Measurements from ENCODE around the gene CHODL. TPM values are rescaled to one million over a fixed set of nuclear protein-coding genes. Genes with fewer than 3 reads are reported as not detected.

The CHODL gene
- total RNA-seq, 1 donor from 2014 or later, result 5.2 TPM

DNA sequence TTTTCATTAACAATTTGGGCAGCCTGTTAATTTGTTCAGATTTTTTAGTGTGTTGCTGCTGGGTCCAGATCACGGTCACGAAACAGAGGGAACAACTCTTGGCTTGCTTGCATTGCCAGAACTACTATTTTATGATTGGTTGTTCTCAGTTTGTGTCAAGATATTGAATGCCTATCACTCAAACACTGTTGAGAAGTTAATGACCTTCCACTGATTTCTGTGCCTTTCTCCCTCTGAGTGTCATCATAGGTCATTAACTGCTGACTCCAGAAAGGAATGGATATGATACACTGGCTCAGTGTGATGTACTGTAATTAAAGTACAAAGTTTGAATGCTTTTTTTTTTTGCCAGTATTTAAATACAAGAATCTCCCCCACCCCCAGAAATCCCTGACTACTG is 9.2 kb downstream of the CHODL start:
- Histone ChIP-seq H3K4me2 (no peak overlapping the region), H2AFZ (replicated peaks) (no peak overlapping the region), H3K27me3 (no peaks in the 10 kb centered on the region), H3K27ac (no peak overlapping the region), H3K36me3 (no peaks in the 10 kb centered on the region), H3K4me3 (no peak overlapping the region), H3K79me2 (ENCODE audit: low read depth) (no peaks in the 10 kb centered on the region), H3K4me1 (no peaks in the 10 kb centered on the region), H3K9me3 (ENCODE audit: low read depth) (no peaks in the 10 kb centered on the region), H3K9ac (no peak overlapping the region), H4K20me1 (ENCODE audit: low read depth) (no peaks in the 10 kb centered on the region), H3F3A (ENCODE audit: low read depth) (peaks cover 29% of the 10 kb centered on the region)
- DNase-seq (ENCODE audit: low spot score), result no peak
- Mint-ChIP-seq H3K36me3 (no peaks in the 10 kb centered on the region), H3K9me3 (no peaks in the 10 kb centered on the region), H3K27me3 (ENCODE audit: insufficient read depth, low read depth) (no peaks in the 10 kb centered on the region), H3K4me3 (no peak overlapping the region), H3K27ac (no peak overlapping the region), H3K4me1 (no peaks in the 10 kb centered on the region)
- TF ChIP-seq, protein P1, sequence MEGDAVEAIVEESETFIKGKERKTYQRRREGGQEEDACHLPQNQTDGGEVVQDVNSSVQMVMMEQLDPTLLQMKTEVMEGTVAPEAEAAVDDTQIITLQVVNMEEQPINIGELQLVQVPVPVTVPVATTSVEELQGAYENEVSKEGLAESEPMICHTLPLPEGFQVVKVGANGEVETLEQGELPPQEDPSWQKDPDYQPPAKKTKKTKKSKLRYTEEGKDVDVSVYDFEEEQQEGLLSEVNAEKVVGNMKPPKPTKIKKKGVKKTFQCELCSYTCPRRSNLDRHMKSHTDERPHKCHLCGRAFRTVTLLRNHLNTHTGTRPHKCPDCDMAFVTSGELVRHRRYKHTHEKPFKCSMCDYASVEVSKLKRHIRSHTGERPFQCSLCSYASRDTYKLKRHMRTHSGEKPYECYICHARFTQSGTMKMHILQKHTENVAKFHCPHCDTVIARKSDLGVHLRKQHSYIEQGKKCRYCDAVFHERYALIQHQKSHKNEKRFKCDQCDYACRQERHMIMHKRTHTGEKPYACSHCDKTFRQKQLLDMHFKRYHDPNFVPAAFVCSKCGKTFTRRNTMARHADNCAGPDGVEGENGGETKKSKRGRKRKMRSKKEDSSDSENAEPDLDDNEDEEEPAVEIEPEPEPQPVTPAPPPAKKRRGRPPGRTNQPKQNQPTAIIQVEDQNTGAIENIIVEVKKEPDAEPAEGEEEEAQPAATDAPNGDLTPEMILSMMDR (IDR thresholded peaks at IDR 0.05), result no peak
- TF ChIP-seq EZH2phosphoT487 (IDR thresholded peaks at IDR 0.05) (no peak), EZH2 (IDR thresholded peaks at IDR 0.05) (no peak)

DNA sequence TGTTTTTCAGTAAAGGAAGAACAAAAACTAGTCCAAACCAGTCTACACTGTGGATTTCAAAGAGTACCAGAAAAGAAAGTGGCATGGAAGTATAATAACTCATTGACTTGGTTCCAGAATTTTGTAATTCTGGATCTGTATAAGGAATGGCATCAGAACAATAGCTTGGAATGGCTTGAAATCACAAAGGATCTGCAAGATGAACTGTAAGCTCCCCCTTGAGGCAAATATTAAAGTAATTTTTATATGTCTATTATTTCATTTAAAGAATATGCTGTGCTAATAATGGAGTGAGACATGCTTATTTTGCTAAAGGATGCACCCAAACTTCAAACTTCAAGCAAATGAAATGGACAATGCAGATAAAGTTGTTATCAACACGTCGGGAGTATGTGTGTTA is 21.3 kb downstream of the CHODL start:
- H3K27ac Mint-ChIP-seq, result no peak overlapping the region
- H3K4me3 Mint-ChIP-seq, result no peak overlapping the region
- no peak overlapping the region for H3K4me2 ChIP-seq
- no peaks in the 10 kb centered on the region for H3K79me2 ChIP-seq (ENCODE audit: low read depth)
- H4K20me1 ChIP-seq (ENCODE audit: low read depth), result no peaks in the 10 kb centered on the region
- no peaks in the 10 kb centered on the region for H3K27me3 ChIP-seq
- no peaks in the 10 kb centered on the region for H3K36me3 ChIP-seq
- no peak overlapping the region for H3K9ac ChIP-seq
- no peak overlapping the region for H3K27ac ChIP-seq
- H3K4me1 Mint-ChIP-seq, result no peaks in the 10 kb centered on the region
- H3K36me3 Mint-ChIP-seq, result no peaks in the 10 kb centered on the region
- no peaks in the 10 kb centered on the region for H3K27me3 Mint-ChIP-seq (ENCODE audit: insufficient read depth, low read depth)
- DNase-seq (ENCODE audit: low spot score), result no peak
- no peak overlapping the region for H3K4me3 ChIP-seq
- no peak overlapping the region for H2AFZ ChIP-seq (replicated peaks)
- no peaks in the 10 kb centered on the region for H3K9me3 Mint-ChIP-seq
- TF ChIP-seq EZH2phosphoT487 (IDR thresholded peaks at IDR 0.05) (no peak), EZH2 (IDR thresholded peaks at IDR 0.05) (no peak)
- TF ChIP-seq, protein P1 (IDR thresholded peaks at IDR 0.05), result no peak
- H3F3A ChIP-seq (ENCODE audit: low read depth), result no peaks in the 10 kb centered on the region
- H3K9me3 ChIP-seq (ENCODE audit: low read depth), result no peaks in the 10 kb centered on the region
- H3K4me1 ChIP-seq, result no peaks in the 10 kb centered on the region

DNA sequence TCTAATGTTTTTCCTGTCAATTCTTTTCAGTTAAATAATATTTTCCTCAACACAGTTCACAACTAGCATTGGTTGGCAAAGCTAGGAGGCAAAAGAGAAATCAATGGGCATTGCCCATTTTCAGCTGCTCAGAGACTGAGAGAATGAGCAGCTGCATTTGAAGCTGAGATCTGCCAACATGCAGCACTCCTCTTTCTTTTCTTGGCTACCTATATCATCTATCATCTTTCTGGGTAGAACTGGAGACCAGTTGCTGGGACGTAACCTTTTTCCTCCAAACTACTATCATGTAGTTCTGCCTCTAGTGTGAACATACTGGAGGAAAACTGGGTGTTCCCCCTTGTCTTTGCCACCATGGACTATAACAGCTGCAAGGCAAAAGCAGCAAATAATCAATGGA is 22.9 kb downstream of the CHODL start:
- TF ChIP-seq EZH2phosphoT487 (IDR thresholded peaks at IDR 0.05), result no peak
- TF ChIP-seq, protein P1 (IDR thresholded peaks at IDR 0.05), result no peak
- TF ChIP-seq EZH2 (IDR thresholded peaks at IDR 0.05), result no peak

More for the DNA sequence above, 22.9 kb downstream of the CHODL start:
- Histone ChIP-seq H3K79me2 (ENCODE audit: low read depth) (no peaks in the 10 kb centered on the region), H3K4me2 (no peak overlapping the region), H2AFZ (replicated peaks) (no peak overlapping the region), H3K36me3 (no peaks in the 10 kb centered on the region), H3K27me3 (no peaks in the 10 kb centered on the region), H3K4me3 (no peak overlapping the region), H3K9ac (no peak overlapping the region), H4K20me1 (ENCODE audit: low read depth) (no peaks in the 10 kb centered on the region), H3K4me1 (no peaks in the 10 kb centered on the region), H3F3A (ENCODE audit: low read depth) (no peaks in the 10 kb centered on the region), H3K27ac (no peak overlapping the region), H3K9me3 (ENCODE audit: low read depth) (no peaks in the 10 kb centered on the region)
- Mint-ChIP-seq H3K27ac (no peak overlapping the region), H3K27me3 (ENCODE audit: insufficient read depth, low read depth) (no peaks in the 10 kb centered on the region), H3K4me3 (no peak overlapping the region), H3K9me3 (no peaks in the 10 kb centered on the region), H3K4me1 (no peaks in the 10 kb centered on the region), H3K36me3 (no peaks in the 10 kb centered on the region)
- DNase-seq (ENCODE audit: low spot score), result no peak

All from neural progenitor cell (in vitro differentiated cells).